ENCODE results near the gene PAGE3.

PAGE3 gene, protein sequence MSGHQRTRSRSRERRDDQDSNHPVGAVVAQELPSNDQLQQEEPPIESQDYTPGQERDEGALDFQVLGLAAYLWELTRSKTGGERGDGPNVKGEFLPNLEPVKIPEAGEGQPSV

DNA sequence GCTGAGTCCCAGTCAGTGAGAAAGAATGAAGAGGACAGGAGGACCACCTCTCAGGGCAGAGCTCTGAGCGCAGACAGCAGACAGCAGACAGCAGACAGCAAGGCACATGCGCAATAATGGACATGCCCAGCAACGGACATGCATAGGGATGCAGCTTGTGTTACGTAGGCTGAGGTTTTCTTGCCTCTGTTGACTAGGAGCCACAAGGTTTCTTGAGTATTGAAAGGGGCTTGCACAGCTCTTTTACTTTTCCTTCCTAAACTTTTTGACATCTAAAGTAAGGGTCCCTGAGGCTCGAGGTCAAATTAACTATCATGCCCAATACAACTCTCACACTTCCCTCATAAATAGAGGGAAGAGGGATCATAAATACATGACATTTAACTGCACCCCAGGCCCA, at the start of gene PAGE3:
Gene PAGE3 (minus strand): TSS at position 101 of the 400 bp plus-strand sequence. CDS start 1,013 bp downstream, outside the sequence.
- DNase-seq (ENCODE audit: low spot score) = no peak

- no peak for DNase-seq (ENCODE audit: low spot score)
Measured at GRCh38 chrX:55312655-55313054, 47.9 kb upstream of the PAGE3 start.

DNA sequence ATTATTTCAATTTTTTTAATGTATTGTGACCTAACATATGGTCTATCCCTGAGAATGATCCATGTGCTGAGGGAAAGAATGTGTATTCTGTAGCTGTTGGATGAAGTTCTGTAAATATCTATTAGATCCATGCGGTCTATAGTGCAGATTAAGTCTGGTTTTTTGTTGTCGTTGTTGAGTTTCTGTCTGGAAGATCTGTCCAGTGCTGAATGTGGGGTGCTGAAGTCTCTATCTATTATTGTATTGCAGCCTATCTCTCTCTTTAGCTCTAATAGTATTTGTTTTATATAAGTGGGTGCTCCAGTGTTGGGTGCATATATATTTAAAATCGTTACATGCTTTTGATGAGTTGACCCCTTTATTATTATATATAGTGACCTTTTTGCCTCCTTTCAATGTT, 26.2 kb upstream of the PAGE3 start:
- DNase-seq (ENCODE audit: low spot score) = no peak

- no peak for DNase-seq (ENCODE audit: low spot score)
Measured at GRCh38 chrX:55279832-55280231, 15.1 kb upstream of the PAGE3 start.

GRCh38 chrX:55260806-55261205, 3.9 kb downstream of the PAGE3 start:
- no peak for DNase-seq (ENCODE audit: low spot score)

DNA sequence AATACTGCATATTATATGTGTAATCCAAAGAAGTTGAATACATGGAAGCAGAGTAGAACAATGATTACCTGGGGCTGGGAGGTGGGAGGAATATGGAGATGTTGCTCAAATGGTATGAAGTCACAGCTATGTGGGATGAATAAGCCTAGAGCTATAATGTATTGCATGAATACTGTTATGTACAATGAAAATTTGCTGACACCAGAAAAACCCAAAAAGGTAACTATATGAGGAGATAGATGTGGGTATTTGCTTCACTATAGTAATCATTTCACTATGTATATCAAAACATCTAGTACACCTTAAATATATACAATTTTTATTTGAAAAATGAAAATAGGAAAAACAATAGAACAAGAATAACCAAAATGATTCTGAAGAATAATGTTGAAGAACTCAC, 11.2 kb downstream of the PAGE3 start:
- DNase-seq (ENCODE audit: low spot score) = no peak

- no peak for DNase-seq (ENCODE audit: low spot score)
Measured at GRCh38 chrX:55240788-55241340, 23.9 kb downstream of the PAGE3 start.

- DNase-seq (ENCODE audit: low spot score) = no peak
Measured at GRCh38 chrX:55220119-55220794, 44.5 kb downstream of the PAGE3 start, which contains the start of gene PAGE5. Gene PAGE5, plus strand, starts transcription at chrX:55220346. Its CDS starts 1,037 bp downstream, at chrX:55221383.

- no peak for DNase-seq (ENCODE audit: low spot score)
Measured at GRCh38 chrX:55213381-55213780, 51.3 kb downstream of the PAGE3 start.

- DNase-seq (ENCODE audit: low spot score) = no peak
Measured at GRCh38 chrX:55210931-55211677, 53.6 kb downstream of the PAGE3 start.
